Measurements from ENCODE around the gene LRRC7. TPM values are rescaled to one million over a fixed set of nuclear protein-coding genes. Genes with fewer than 3 reads are reported as not detected.

LRRC7 gene
- polyA plus RNA-seq, 1 of the 3 experiments (the other 2 are of a cell fraction): 0.02 TPM

DNA sequence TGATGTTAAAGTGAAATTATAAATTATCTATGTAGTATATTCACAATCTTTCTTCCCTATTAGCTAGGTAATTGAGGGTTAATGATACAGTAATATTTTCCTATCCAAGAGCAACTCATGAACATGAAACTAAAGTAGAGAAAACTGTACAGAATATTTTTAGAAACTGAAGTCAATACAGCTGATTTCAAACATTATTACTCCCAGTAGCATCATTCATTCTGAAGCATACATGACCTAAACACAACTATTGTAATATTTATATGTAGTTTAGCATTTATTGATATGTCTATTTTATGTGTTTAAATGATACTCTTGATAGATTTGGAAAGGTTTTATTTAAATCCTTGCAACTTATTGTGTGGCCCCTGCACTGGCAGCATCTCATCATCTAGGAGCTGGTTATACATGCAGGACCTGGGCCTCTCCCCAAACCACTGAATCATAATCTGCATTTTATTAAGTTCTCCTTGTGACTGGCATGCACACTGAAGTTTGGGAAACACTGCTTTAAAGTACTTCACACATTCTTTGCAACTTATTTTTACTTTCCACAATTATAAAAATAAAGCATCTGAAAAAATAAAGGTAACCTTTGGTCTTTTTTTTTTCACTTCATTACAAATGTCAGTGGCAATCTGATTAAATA, 437.8 kb downstream of the LRRC7 start:
- H2AFZ ChIP-seq (ENCODE audit: low read depth): no peak overlapping the region
- CTCF ChIA-PET: interaction anchor here (1.3 kb wide), 1 partner anchor 14 kb away, joined by 3 read pairs; no protein-coding TSS in a partner anchor
- POLR2A ChIA-PET: no interaction called here
- no peaks in the 10 kb centered on the region for H3F3A ChIP-seq (replicated peaks; ENCODE audit: insufficient read depth)
- H3K36me3 ChIP-seq (replicated peaks in 1 of 2; ENCODE audit: control insufficient read depth in 1 of 2, insufficient read depth in 2 of 2, low read length in 1 of 2): no peaks in the 10 kb centered on the region
- no peaks in the 10 kb centered on the region for H3K79me2 ChIP-seq (ENCODE audit: insufficient read depth)
- DNase-seq: no peak
- H3K4me2 ChIP-seq: no peak overlapping the region
- no peaks in the 10 kb centered on the region; the same call in 1 of the 2 replicates for H3K9me2 ChIP-seq
- no peak overlapping the region for H3K27ac ChIP-seq (ENCODE audit: low read depth in 2 of 2, low read length in 1 of 2)
- no peaks in the 10 kb centered on the region for H3K27me3 ChIP-seq (ENCODE audit: insufficient read depth)
- H3K9ac ChIP-seq: no peak overlapping the region
- no peaks in the 10 kb centered on the region for H3K9me3 ChIP-seq
- TF ChIP-seq GABPA (IDR thresholded peaks at IDR 0.05; ENCODE audit: low read depth) (no peak), POLR2AphosphoS5 (IDR thresholded peaks at IDR 0.05; ENCODE audit: low read depth, low read length) (no peak), RCOR1 (IDR thresholded peaks at IDR 0.05; ENCODE audit: low read length) (no peak), EZH2phosphoT487 (IDR thresholded peaks at IDR 0.05; ENCODE audit: borderline replicate concordance, low read depth) (no peak), NRF1 (IDR thresholded peaks at IDR 0.05; ENCODE audit: low read depth, low read length) (no peak), PBX3 (IDR thresholded peaks at IDR 0.05) (no peak), YY1 (IDR thresholded peaks at IDR 0.05; ENCODE audit: low read depth) (no peak), MXI1 (IDR thresholded peaks at IDR 0.05; ENCODE audit: low read depth, low read length) (no peak), MEF2A (IDR thresholded peaks at IDR 0.05; ENCODE audit: borderline replicate concordance, low read depth) (no peak), GATA2 (CRISPR knock-in tag; IDR thresholded peaks at IDR 0.05) (no peak), EP300 (IDR thresholded peaks at IDR 0.05; ENCODE audit: borderline replicate concordance in 1 of 2, low read depth in 1 of 2, low read length in 1 of 2) (no peak), SIN3A (IDR thresholded peaks at IDR 0.05; ENCODE audit: borderline replicate concordance, low read depth, low read length) (no peak)
- H3K4me3 ChIP-seq (ENCODE audit: low read depth in 2 of 2, low read length in 1 of 2): no peak overlapping the region
- no peaks in the 10 kb centered on the region for H4K20me1 ChIP-seq (ENCODE audit: insufficient read depth)
- H3K4me1 ChIP-seq (ENCODE audit: control insufficient read depth in 1 of 2, insufficient read depth in 2 of 2, low read depth in 1 of 2, low read length in 1 of 2): no peaks in the 10 kb centered on the region

DNA sequence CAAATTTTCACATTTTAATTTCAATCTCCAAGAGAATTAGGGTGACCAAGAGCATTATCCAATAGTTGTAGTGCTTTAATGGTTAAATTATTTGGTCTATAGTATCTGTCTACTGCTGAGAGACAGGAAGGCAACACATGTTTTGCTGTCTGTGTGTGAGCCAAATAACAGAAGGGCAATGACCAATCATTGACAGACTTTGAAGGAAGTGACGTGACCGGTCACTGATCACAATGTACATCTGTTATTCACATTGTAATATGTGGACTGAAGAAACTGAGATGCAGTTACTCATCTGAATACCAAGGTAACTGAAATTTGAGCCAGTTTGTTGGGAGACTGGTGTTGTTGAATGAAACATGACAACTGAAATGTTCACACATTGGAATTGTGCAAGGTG, 440.9 kb downstream of the LRRC7 start:
- WGBS (ENCODE audit: low lambda C conversion rate): 100% methylated on average over 2 of the region's 2 CpGs
- H3K27me3 ChIP-seq (ENCODE audit: insufficient read depth): no peaks in the 10 kb centered on the region
- peaks cover 0 to 2% of the 10 kb centered on the region in 2 experiments for H3K36me3 ChIP-seq (replicated peaks in 1 of 2; ENCODE audit: control insufficient read depth in 1 of 2, insufficient read depth in 2 of 2, low read length in 1 of 2)
- H3F3A ChIP-seq (replicated peaks; ENCODE audit: insufficient read depth): no peaks in the 10 kb centered on the region
- no peaks in the 10 kb centered on the region for H4K20me1 ChIP-seq (ENCODE audit: insufficient read depth)
- no peaks in the 10 kb centered on the region for H3K9me2 ChIP-seq
- no peak overlapping the region for H3K9ac ChIP-seq
- no peak overlapping the region for H3K4me3 ChIP-seq (ENCODE audit: low read depth in 2 of 2, low read length in 1 of 2)
- H3K79me2 ChIP-seq (ENCODE audit: insufficient read depth): no peaks in the 10 kb centered on the region
- H3K4me1 ChIP-seq (ENCODE audit: control insufficient read depth in 1 of 2, insufficient read depth in 2 of 2, low read depth in 1 of 2, low read length in 1 of 2): no peaks in the 10 kb centered on the region
- no peak overlapping the region for H2AFZ ChIP-seq (ENCODE audit: low read depth)
- ChIA-PET CTCF (no interaction called here), POLR2A (no interaction called here)
- no peak overlapping the region for H3K4me2 ChIP-seq
- no peak overlapping the region for H3K27ac ChIP-seq (ENCODE audit: low read depth in 2 of 2, low read length in 1 of 2)
- H3K9me3 ChIP-seq: no peaks in the 10 kb centered on the region
- DNase-seq: no peak
- TF ChIP-seq GATA2 (CRISPR knock-in tag; IDR thresholded peaks at IDR 0.05) (no peak), MAX (IDR thresholded peaks at IDR 0.05; ENCODE audit: low read depth) (no peak), TAF1 (IDR thresholded peaks at IDR 0.05; ENCODE audit: borderline replicate concordance, low read depth, low read length) (no peak)

Measured in SK-N-SH (cell line).